ENCODE data around the gene EFS.

EFS gene

DNA sequence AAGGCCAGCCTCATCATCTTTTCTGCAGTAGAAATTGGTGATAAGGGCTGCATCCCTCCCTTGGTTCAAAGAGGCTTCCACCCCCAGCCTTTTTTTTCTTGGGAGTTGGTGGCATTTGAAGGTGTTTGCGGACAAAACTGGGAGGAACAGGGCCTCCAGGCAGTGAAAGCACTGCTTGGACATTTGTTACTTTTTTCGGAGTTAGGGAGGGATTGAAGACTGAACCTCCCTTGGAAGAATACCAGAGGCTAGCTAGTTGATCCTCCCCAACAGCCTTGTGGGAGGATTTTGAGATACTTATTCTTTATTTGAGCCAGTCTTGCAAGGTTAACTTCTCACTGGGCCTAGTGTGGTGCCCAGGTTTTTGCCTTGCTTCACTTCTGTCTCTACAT is 40.5 kb downstream of the EFS start:
- DNase-seq, result no peak

DNA sequence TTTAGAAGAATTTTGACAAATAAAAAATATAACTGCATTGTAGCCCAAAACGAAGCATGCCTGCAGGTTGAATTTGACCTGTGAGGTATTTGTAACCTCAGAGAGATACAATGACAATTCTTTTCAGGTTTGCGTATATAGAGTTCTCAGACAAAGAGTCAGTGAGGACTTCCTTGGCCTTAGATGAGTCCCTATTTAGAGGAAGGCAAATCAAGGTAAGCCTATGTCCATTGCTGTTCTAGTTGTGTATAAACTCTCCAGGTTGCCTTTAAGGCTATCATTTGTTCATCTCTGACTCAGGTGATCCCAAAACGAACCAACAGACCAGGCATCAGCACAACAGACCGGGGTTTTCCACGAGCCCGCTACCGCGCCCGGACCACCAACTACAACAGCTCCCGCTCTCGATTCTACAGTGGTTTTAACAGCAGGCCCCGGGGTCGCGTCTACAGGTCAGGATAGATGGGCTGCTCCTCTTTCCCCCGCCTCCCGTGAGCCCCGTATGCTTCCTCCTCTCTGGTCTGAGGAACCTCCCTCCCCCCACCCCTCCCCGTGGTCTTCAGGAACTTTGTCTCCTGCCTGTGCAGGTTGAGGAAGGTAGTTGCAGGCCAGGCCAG is 41.0 kb downstream of the EFS start:
- no peak for DNase-seq

GRCh38 chr14:23322568-23323517 is 42.1 kb downstream of the EFS start:
- DNase-seq, result no peak

DNA sequence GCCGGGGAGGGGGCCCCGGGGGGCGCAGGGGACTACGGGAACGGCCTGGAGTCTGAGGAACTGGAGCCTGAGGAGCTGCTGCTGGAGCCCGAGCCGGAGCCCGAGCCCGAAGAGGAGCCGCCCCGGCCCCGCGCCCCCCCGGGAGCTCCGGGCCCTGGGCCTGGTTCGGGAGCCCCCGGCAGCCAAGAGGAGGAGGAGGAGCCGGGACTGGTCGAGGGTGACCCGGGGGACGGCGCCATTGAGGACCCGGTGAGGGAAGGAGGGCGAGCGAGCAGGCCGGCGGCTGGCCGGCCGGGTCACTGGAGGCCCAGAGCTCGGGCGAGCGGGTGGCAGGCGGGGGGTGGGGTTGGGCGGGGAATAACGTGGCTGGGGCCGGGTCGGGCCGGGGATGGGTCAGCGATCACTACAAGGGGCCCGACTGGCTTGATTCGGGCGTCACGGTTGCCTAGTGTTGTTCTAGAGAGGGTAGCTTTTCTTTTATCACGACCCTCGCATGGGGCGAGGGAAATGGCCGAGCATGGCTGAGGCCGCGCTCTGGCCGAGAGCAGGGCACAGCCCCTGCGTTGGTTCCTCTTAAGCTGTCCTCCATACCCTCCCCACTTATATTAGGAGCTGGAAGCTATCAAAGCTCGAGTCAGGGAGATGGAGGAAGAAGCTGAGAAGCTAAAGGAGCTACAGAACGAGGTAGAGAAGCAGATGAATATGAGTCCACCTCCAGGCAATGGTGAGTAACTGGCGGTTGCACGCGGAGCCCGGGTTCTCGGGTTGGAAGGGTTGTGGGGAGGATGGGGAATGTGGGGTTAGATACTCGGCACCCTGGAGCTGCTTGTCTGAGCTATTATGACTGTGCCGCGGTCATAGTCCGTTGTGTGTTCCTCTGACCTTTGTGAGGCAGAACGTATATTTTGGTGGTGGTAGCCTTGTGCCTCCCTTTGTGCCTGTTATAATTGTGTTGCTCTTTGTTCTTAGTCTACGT is 43.1 kb downstream of the EFS start:
- peak; percentile 72 to 79 for DNase-seq

- DNase-seq, result peak; percentile 95 to 97
Measured at GRCh38 chr14:23320584-23321571, 44.1 kb downstream of the EFS start, which contains the start of gene PABPN1. Gene PABPN1, plus strand, starts transcription at chr14:23321457. Its CDS starts 13 bp downstream, at chr14:23321470.

GRCh38 chr14:23319746-23320583 is 45.0 kb downstream of the EFS start:
- DNase-seq, result no peak

GRCh38 chr14:23316300-23316699 is 48.7 kb downstream of the EFS start:
- DNase-seq, result no peak

DNA sequence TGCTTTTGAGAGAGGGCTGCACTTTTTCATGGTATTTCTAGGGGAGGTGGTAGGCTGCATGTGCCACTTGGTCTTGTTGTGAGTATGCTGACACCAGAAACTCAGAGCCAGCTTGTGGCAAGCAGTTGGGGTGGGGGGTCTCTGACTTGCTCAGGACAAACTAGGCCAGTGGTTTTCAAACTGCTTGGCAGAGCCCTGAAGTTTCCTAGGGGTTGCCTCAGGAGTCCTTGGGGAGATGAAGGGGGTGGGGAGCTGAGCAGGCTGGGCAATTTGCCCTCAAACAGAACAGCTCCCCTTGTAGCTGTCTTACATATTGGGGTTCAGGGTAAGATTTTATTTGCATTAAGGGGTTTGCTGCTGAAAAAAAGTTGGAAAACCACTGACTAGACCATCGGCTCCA is 54.4 kb downstream of the EFS start:
- DNase-seq, result no peak

- DNase-seq, result no peak
Measured at GRCh38 chr14:23308721-23309445, 56.1 kb downstream of the EFS start.

- no peak for DNase-seq
Measured at GRCh38 chr14:23307687-23308644, 57.0 kb downstream of the EFS start.

DNA sequence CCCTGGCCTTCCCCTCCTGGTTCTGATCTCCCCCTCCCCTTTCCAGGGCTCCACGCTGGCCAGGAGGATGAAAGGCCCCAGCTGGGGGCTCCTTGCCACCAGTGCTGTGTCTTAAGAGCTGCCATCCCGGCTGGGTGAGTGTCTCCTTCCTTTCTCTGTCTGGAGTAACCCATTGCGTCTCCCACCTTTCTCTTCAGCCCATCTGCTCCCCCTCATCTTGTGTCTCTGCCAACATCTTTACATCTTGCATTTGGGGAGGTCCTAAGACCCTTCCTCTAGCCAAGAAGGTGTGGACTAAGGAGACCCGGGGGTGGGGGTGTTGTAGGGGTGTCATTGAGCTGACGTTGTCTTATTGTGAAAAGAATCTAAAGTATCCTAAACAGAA is 57.8 kb downstream of the EFS start:
- DNase-seq, result no peak

DNA sequence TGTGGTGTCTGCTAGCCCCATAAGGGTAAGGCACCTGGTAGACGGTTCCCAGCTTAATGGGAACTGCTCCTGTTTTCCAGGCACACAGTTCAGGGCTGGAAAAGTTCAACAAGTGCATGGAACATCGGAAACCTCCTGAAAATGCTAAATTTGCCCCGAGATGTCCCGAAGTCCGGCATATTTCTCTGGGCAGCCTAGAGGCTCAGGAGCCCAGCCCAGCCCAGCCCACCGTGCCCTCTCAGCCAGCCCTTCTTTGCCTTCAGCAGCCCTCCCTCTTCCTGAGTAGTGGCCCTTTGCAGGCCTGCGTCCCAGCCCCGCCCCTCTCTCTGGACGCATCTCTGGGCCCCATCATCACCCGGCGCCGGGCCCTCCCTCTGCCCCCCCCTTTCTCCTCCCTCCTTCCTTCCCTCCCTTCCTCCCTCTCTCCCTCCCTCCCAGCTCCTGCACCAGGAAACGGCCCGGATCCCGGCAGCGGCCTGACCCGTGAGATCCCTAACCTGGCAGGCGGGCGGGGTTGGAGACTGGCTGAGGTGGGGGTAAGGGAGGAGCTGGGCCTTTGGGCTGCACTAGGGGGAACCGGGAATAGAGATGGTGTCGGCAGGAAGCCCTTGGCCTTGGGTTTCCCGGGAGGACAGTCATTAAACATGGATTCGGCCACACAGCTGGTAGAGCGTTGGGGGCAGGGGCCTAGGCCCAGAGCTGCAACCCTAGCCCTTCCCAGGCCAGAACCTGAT is 58.4 kb downstream of the EFS start, which contains the start of gene BCL2L2:
Gene BCL2L2 (plus strand): TSS at position 422 of the 734 bp plus-strand sequence. CDS start 935 bp downstream, outside the sequence.
- DNase-seq, result peak in 1 of 2 experiments; percentile 17
